ENCODE measurements around the gene WNK3.

WNK3 gene

DNA sequence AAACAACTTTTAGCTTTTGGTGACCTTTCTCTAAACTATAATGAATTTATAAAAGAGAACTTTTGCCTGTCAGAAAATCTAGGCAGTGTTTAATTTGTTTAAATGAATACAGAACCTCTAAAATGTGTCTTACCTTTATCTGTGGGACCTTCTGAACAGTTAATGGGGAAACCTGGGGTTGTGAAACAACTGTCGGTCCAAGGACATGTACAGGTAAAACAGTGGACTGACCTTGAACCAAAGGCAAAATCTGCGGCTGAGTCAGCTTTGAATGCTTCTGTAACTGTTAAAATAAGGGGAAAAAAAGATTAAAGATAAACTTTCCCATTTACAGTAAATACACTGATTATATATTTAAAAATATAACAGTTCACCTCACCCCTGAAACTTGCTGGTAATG, 65.1 kb downstream of the WNK3 start:
- Histone ChIP-seq H3K27me3 (ENCODE audit: insufficient read depth, poor library complexity, severe bottlenecking) (peaks cover 6% of the 10 kb centered on the region), H3K27ac (replicated peaks) (no peak overlapping the region), H3K4me3 (replicated peaks; ENCODE audit: insufficient read depth, low read length) (no peak overlapping the region)
- no peak for DNase-seq (ENCODE audit: low read depth in 1 of 2, low spot score in 1 of 2)
- TF ChIP-seq REST (IDR thresholded peaks at IDR 0.05; ENCODE audit: insufficient replicate concordance, low read depth) (no peak), POLR2AphosphoS5 (IDR thresholded peaks at IDR 0.05; ENCODE audit: low read depth) (no peak), SPI1 (IDR thresholded peaks at IDR 0.05; ENCODE audit: borderline replicate concordance, low read depth) (no peak), GABPA (IDR thresholded peaks at IDR 0.05; ENCODE audit: low read depth) (no peak)
- TF ChIP-seq, protein P1, sequence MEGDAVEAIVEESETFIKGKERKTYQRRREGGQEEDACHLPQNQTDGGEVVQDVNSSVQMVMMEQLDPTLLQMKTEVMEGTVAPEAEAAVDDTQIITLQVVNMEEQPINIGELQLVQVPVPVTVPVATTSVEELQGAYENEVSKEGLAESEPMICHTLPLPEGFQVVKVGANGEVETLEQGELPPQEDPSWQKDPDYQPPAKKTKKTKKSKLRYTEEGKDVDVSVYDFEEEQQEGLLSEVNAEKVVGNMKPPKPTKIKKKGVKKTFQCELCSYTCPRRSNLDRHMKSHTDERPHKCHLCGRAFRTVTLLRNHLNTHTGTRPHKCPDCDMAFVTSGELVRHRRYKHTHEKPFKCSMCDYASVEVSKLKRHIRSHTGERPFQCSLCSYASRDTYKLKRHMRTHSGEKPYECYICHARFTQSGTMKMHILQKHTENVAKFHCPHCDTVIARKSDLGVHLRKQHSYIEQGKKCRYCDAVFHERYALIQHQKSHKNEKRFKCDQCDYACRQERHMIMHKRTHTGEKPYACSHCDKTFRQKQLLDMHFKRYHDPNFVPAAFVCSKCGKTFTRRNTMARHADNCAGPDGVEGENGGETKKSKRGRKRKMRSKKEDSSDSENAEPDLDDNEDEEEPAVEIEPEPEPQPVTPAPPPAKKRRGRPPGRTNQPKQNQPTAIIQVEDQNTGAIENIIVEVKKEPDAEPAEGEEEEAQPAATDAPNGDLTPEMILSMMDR (IDR thresholded peaks at IDR 0.05; ENCODE audit: insufficient read depth, low read length) = no peak

- H3K27ac ChIP-seq (replicated peaks) = no peak overlapping the region
- no peak overlapping the region for H3K4me3 ChIP-seq (replicated peaks; ENCODE audit: insufficient read depth, low read length)
- H3K27me3 ChIP-seq (ENCODE audit: insufficient read depth, poor library complexity, severe bottlenecking) = peaks cover 6% of the 10 kb centered on the region
- DNase-seq (ENCODE audit: low read depth in 1 of 2, low spot score in 1 of 2) = no peak
- TF ChIP-seq REST (IDR thresholded peaks at IDR 0.05; ENCODE audit: insufficient replicate concordance, low read depth) = no peak
- TF ChIP-seq, protein P1 (IDR thresholded peaks at IDR 0.05; ENCODE audit: insufficient read depth, low read length) = no peak
These were observed 66.1 kb downstream of the WNK3 start for GRCh38 chrX:54291758-54292157.

DNA sequence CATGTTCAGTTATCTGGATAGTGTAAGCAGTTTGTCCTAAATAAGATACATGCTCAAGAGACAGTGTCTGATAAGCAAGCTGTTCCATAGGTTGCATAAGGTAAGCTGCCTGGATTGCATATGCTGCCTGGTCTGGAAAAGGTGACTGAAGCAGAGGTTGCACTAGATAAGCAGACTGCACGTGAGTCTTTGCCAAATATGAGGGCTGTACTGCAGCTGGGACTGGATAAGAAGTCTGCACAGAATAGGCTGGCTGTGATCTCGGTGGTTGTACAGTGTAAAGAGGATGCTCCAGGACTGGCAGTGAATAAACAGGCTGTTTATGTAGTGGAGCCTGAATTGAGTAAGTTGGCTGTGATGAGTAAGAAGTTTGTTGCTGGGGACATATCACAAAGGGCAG, 68.9 kb downstream of the WNK3 start:
- no peak overlapping the region for H3K4me3 ChIP-seq (replicated peaks; ENCODE audit: insufficient read depth, low read length)
- TF ChIP-seq SPI1 (IDR thresholded peaks at IDR 0.05; ENCODE audit: borderline replicate concordance, low read depth) = no peak
- TF ChIP-seq REST (IDR thresholded peaks at IDR 0.05; ENCODE audit: insufficient replicate concordance, low read depth) = no peak
- TF ChIP-seq POLR2AphosphoS5 (IDR thresholded peaks at IDR 0.05; ENCODE audit: low read depth) = no peak
- TF ChIP-seq, protein P1 (IDR thresholded peaks at IDR 0.05; ENCODE audit: insufficient read depth, low read length) = no peak
- TF ChIP-seq GABPA (IDR thresholded peaks at IDR 0.05; ENCODE audit: low read depth) = no peak
- no peak for DNase-seq (ENCODE audit: low read depth in 1 of 2, low spot score in 1 of 2)
- no peak overlapping the region for H3K27ac ChIP-seq (replicated peaks)
- H3K27me3 ChIP-seq (ENCODE audit: insufficient read depth, poor library complexity, severe bottlenecking) = peaks cover 6% of the 10 kb centered on the region
